NCI-H2227 (cell line): ENCODE results near the gene ZNRF3.
"Not testable (repeated sequence)": the region's sequence is repeated elsewhere in the genome, so short reads cannot be mapped to it uniquely, and the experiment has no call there.

Experiments
- DNase-seq: peaks from one replicate; lab custom pipeline; 2025; ENCODE audit not compliant: unreplicated experiment; lab: John Stamatoyannopoulos, UW

The ZNRF3 gene

GRCh38 chr22:29003552-29003951 lies 120.2 kb downstream of the ZNRF3 start:
- no peak for DNase-seq

GRCh38 chr22:29003975-29004646 lies 120.7 kb downstream of the ZNRF3 start:
- DNase-seq = peak; percentile 33

- DNase-seq = peak; percentile 58
Measured at GRCh38 chr22:29004647-29005371, 121.4 kb downstream of the ZNRF3 start.

GRCh38 chr22:29005754-29006153 lies 122.4 kb downstream of the ZNRF3 start:
- DNase-seq = not testable (repeated sequence)

- no peak for DNase-seq
Measured at GRCh38 chr22:29006346-29006745, 123.0 kb downstream of the ZNRF3 start.

- DNase-seq = no peak
Measured at GRCh38 chr22:29009148-29009547, 125.8 kb downstream of the ZNRF3 start.

- no peak for DNase-seq
Measured at GRCh38 chr22:29011240-29012100, 128.1 kb downstream of the ZNRF3 start.

GRCh38 chr22:29012101-29012433 lies 128.7 kb downstream of the ZNRF3 start:
- no peak for DNase-seq

GRCh38 chr22:29012952-29013351 lies 129.6 kb downstream of the ZNRF3 start:
- no peak for DNase-seq

- DNase-seq = no peak
Measured at GRCh38 chr22:29014293-29014692, 130.9 kb downstream of the ZNRF3 start.

GRCh38 chr22:29014773-29015172 lies 131.4 kb downstream of the ZNRF3 start:
- DNase-seq = no peak

GRCh38 chr22:29016067-29016938 lies 132.9 kb downstream of the ZNRF3 start:
- no peak for DNase-seq

GRCh38 chr22:29018293-29019189 lies 135.2 kb downstream of the ZNRF3 start:
- DNase-seq = no peak

- DNase-seq = no peak
Measured at GRCh38 chr22:29022101-29022817, 138.9 kb downstream of the ZNRF3 start.

- DNase-seq = no peak
Measured at GRCh38 chr22:29023172-29023796, 139.9 kb downstream of the ZNRF3 start.

GRCh38 chr22:29026579-29026978 lies 143.2 kb downstream of the ZNRF3 start:
- no peak for DNase-seq

GRCh38 chr22:29028468-29028867 lies 145.1 kb downstream of the ZNRF3 start:
- no peak for DNase-seq

- no peak for DNase-seq
Measured at GRCh38 chr22:29029202-29030000, 146.0 kb downstream of the ZNRF3 start.
